GM23338 (cell line): ENCODE data around the gene F13A1. TPM values are rescaled to one million over a fixed set of nuclear protein-coding genes. Genes with fewer than 3 reads are reported as not detected.

Experiments
- ATAC-seq: fragments of 200-7000 bp; cut with Tn5 transposase; 3 replicates; pipeline ENCODE4 v1.9.1; 2020
- DNase-seq: peaks from one replicate; pipeline ENCODE4 v3.0.0-alpha.2; 2015; ENCODE audit warnings: low spot score
- H2AFZ ChIP-seq: fragments of 200-600 bp; sonication (generic); 2 replicates; pipeline ENCODE4 v1.8.0; 2016; ENCODE audit warnings: antibody characterized with exemption, mild to moderate bottlenecking, moderate library complexity
- H3F3A ChIP-seq: fragments of 200-600 bp; sonication (generic); replicated peaks from 2 replicates; pipeline ENCODE4 v1.8.0; 2017; ENCODE audit warnings: antibody characterized with exemption, mixed run types, low read depth
- H3K27ac ChIP-seq: fragments of 200-600 bp; sonication (generic); 2 replicates; pipeline ENCODE4 v1.6.1; 2016; ENCODE audit warnings: low read depth
- H3K27me3 ChIP-seq: fragments of 200-600 bp; sonication (generic); 2 replicates; pipeline ENCODE4 v1.8.0; 2016; ENCODE audit warnings: mild to moderate bottlenecking, mixed run types, moderate library complexity; ENCODE audit not compliant: insufficient read depth
- H3K36me3 ChIP-seq: fragments of 200-600 bp; sonication (generic); 2 replicates; pipeline ENCODE4 v1.8.0; 2016; ENCODE audit warnings: mild to moderate bottlenecking; ENCODE audit not compliant: insufficient read depth
- H3K4me1 ChIP-seq: fragments of 200-600 bp; sonication (generic); 2 replicates; pipeline ENCODE4 v1.8.0; 2016; ENCODE audit warnings: mild to moderate bottlenecking, moderate library complexity; ENCODE audit not compliant: insufficient read depth
- H3K4me2 ChIP-seq: fragments of 200-600 bp; sonication (generic); 2 replicates; pipeline ENCODE4 v1.7.1; 2017; ENCODE audit warnings: mixed run types
- H3K4me3 ChIP-seq: fragments of 200-600 bp; sonication (generic); 2 replicates; pipeline ENCODE4 v1.6.1; 2016; ENCODE audit warnings: mixed run types
- H3K79me2 ChIP-seq: fragments of 200-600 bp; sonication (generic); replicated peaks from 2 replicates; pipeline ENCODE4 v1.8.0; 2017; ENCODE audit warnings: mild to moderate bottlenecking; ENCODE audit not compliant: insufficient read depth
- H3K9me2 ChIP-seq: fragments of 200-600 bp; sonication (generic); 2 replicates; pipeline ENCODE4 v1.8.0; 2017; ENCODE audit not compliant: insufficient read depth
- H4K20me1 ChIP-seq: fragments of 200-600 bp; sonication (generic); replicated peaks from 2 replicates; pipeline ENCODE4 v1.8.0; 2017; ENCODE audit warnings: mild to moderate bottlenecking; ENCODE audit not compliant: insufficient read depth
- H3K27ac Mint-ChIP-seq: 2 replicates; pipeline ENCODE4 v1.8.0; 2020; ENCODE audit warnings: inconsistent platforms, mild to moderate bottlenecking, moderate library complexity, mixed read lengths
- H3K27me3 Mint-ChIP-seq: 3 replicates; pipeline ENCODE4 v1.8.0; 2022; ENCODE audit warnings: low read depth, mild to moderate bottlenecking, moderate library complexity, mixed read lengths, inconsistent platforms; ENCODE audit not compliant: insufficient read depth, poor library complexity
- H3K36me3 Mint-ChIP-seq: 3 replicates; pipeline ENCODE4 v1.8.0; 2021; ENCODE audit warnings: low read depth, mild to moderate bottlenecking, inconsistent platforms, moderate library complexity, mixed read lengths
- H3K4me1 Mint-ChIP-seq: 3 replicates; pipeline ENCODE4 v1.8.0; 2020; ENCODE audit warnings: mild to moderate bottlenecking, inconsistent platforms, mixed read lengths
- H3K4me3 Mint-ChIP-seq: 3 replicates; pipeline ENCODE4 v1.8.0; 2021; ENCODE audit warnings: moderate library complexity, mild to moderate bottlenecking, inconsistent platforms, mixed read lengths
- H3K9me3 Mint-ChIP-seq: 3 replicates; pipeline ENCODE4 v1.8.0; 2020; ENCODE audit warnings: moderate library complexity, mild to moderate bottlenecking, inconsistent platforms, mixed read lengths
- CREB1 ChIP-seq: fragments of 250-450 bp; sonication (Bioruptor Pico); IDR thresholded peaks from 2 replicates; pipeline ENCODE4 v1.5.0; 2020; ENCODE audit warnings: low read depth, mild to moderate bottlenecking, moderate library complexity
- EZH2 ChIP-seq: fragments of 200-600 bp; sonication (generic); IDR thresholded peaks from one replicate; pipeline ENCODE4 v1.8.0; 2017; ENCODE audit warnings: antibody characterized with exemption, mild to moderate bottlenecking, low read depth; ENCODE audit not compliant: unreplicated experiment
- EZH2phosphoT487 ChIP-seq: fragments of 200-600 bp; sonication (generic); IDR thresholded peaks from one replicate; pipeline ENCODE4 v1.8.1; 2018; ENCODE audit warnings: antibody characterized with exemption; ENCODE audit not compliant: unreplicated experiment
- JUNB ChIP-seq: IDR thresholded peaks from one replicate; pipeline ENCODE4 v1.6.1; 2016; ENCODE audit warnings: antibody characterized with exemption; ENCODE audit not compliant: unreplicated experiment
- NANOG ChIP-seq: IDR thresholded peaks from 2 replicates; pipeline ENCODE4 v1.6.1; 2016; ENCODE audit warnings: antibody characterized with exemption, borderline replicate concordance
- POLR2AphosphoS5 ChIP-seq: IDR thresholded peaks from 2 replicates; pipeline ENCODE4 v1.6.1; 2016; ENCODE audit warnings: antibody characterized with exemption, low read depth
- STAT1 ChIP-seq: IDR thresholded peaks from one replicate; pipeline ENCODE4 v1.6.1; 2016; ENCODE audit warnings: antibody characterized with exemption; ENCODE audit not compliant: unreplicated experiment
- ZNF114 ChIP-seq: fragments of 250-450 bp; sonication (Bioruptor Pico); IDR thresholded peaks from 2 replicates; pipeline ENCODE4 v1.5.0; 2020; ENCODE audit warnings: mild to moderate bottlenecking, moderate library complexity
- ZNF331 ChIP-seq: fragments of 250-450 bp; sonication (Bioruptor Pico); IDR thresholded peaks from 2 replicates; pipeline ENCODE4 v1.5.0; 2020; ENCODE audit warnings: low read depth, mild to moderate bottlenecking, moderate library complexity
- polyA plus RNA-seq: library from polyadenylated mRNA; unstranded; fragments of >200 nt; fragmentation: Nextera tagmentation; extraction: Ambion mirVana; gene quantifications from 2 replicates; pipeline ENCODE4 v1.2.1, GENCODE V29; 2016
- total RNA-seq: library from RNA; depleted of rRNA; stranded (reverse); fragments of >200 nt; shearing (Covaris generic); gene quantifications from 2 replicates; pipeline ENCODE4 v1.2.3, GENCODE V29; 2014
- TF ChIP-seq, protein P1 (sequence below), 2 experiments: fragments of 200-600 bp in 1 of 2; sonication (generic) in 1 of 2; conservative IDR thresholded peaks; 2 replicates each; pipeline versions ENCODE4 v1.5.1 to v1.6.1; 2016 to 2017; ENCODE audit warnings: antibody characterized with exemption in 2 of 2, low read depth in 2 of 2, mild to moderate bottlenecking in 2 of 2, moderate library complexity in 1 of 2
- TF ChIP-seq, protein P2 (sequence below): IDR thresholded peaks from one replicate; pipeline ENCODE4 v1.6.1; 2018; ENCODE audit warnings: antibody characterized with exemption; ENCODE audit not compliant: unreplicated experiment
- TF ChIP-seq, protein P3 (sequence below): fragments of 250-450 bp; sonication (Bioruptor Pico); IDR thresholded peaks from 2 replicates; pipeline ENCODE4 v1.5.0; 2020; ENCODE audit warnings: mild to moderate bottlenecking, moderate library complexity
- TF ChIP-seq, protein P4 (sequence below): IDR thresholded peaks from 2 replicates; pipeline ENCODE4 v1.6.1; 2016; ENCODE audit warnings: antibody characterized with exemption

The F13A1 gene
- total and polyA plus RNA-seq, 2 experiments from 2014 or later: 0.31 to 0.32 TPM

DNA sequence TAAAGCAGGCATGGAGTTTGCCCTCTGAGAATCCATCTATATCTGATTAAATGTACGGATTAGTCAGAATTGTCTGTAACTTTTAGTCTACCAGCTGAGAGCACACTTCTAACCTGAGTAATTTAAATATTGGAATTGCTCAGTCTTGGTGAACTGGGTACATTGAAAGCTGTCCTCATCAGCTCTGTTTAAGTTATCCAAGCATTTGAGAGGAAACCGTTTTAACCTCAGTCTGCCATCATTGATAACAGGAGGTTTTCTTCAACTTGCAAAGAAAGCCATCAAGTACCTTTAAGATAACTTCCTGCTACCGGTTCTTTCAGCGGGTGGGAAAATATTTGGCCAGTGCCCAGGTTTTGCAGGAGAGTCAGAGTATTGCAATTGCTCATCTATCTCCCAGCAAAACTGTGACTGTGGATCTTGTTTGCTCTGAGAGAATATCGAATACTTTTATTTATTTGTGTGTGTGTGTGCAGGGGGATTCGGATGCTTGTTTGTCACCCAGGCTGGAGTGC is 31.1 kb upstream of the F13A1 start:
- TF ChIP-seq NANOG: no peak
- no peak for TF ChIP-seq EZH2phosphoT487
- TF ChIP-seq EZH2: no peak
- TF ChIP-seq, protein P1, sequence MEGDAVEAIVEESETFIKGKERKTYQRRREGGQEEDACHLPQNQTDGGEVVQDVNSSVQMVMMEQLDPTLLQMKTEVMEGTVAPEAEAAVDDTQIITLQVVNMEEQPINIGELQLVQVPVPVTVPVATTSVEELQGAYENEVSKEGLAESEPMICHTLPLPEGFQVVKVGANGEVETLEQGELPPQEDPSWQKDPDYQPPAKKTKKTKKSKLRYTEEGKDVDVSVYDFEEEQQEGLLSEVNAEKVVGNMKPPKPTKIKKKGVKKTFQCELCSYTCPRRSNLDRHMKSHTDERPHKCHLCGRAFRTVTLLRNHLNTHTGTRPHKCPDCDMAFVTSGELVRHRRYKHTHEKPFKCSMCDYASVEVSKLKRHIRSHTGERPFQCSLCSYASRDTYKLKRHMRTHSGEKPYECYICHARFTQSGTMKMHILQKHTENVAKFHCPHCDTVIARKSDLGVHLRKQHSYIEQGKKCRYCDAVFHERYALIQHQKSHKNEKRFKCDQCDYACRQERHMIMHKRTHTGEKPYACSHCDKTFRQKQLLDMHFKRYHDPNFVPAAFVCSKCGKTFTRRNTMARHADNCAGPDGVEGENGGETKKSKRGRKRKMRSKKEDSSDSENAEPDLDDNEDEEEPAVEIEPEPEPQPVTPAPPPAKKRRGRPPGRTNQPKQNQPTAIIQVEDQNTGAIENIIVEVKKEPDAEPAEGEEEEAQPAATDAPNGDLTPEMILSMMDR (conservative IDR thresholded peaks at IDR 0.05; ENCODE audit: low read depth in 2 of 2): no peak
- no peak for TF ChIP-seq POLR2AphosphoS5
- TF ChIP-seq JUNB: no peak
- TF ChIP-seq, protein P2, sequence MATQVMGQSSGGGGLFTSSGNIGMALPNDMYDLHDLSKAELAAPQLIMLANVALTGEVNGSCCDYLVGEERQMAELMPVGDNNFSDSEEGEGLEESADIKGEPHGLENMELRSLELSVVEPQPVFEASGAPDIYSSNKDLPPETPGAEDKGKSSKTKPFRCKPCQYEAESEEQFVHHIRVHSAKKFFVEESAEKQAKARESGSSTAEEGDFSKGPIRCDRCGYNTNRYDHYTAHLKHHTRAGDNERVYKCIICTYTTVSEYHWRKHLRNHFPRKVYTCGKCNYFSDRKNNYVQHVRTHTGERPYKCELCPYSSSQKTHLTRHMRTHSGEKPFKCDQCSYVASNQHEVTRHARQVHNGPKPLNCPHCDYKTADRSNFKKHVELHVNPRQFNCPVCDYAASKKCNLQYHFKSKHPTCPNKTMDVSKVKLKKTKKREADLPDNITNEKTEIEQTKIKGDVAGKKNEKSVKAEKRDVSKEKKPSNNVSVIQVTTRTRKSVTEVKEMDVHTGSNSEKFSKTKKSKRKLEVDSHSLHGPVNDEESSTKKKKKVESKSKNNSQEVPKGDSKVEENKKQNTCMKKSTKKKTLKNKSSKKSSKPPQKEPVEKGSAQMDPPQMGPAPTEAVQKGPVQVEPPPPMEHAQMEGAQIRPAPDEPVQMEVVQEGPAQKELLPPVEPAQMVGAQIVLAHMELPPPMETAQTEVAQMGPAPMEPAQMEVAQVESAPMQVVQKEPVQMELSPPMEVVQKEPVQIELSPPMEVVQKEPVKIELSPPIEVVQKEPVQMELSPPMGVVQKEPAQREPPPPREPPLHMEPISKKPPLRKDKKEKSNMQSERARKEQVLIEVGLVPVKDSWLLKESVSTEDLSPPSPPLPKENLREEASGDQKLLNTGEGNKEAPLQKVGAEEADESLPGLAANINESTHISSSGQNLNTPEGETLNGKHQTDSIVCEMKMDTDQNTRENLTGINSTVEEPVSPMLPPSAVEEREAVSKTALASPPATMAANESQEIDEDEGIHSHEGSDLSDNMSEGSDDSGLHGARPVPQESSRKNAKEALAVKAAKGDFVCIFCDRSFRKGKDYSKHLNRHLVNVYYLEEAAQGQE: no peak
- TF ChIP-seq, protein P3, sequence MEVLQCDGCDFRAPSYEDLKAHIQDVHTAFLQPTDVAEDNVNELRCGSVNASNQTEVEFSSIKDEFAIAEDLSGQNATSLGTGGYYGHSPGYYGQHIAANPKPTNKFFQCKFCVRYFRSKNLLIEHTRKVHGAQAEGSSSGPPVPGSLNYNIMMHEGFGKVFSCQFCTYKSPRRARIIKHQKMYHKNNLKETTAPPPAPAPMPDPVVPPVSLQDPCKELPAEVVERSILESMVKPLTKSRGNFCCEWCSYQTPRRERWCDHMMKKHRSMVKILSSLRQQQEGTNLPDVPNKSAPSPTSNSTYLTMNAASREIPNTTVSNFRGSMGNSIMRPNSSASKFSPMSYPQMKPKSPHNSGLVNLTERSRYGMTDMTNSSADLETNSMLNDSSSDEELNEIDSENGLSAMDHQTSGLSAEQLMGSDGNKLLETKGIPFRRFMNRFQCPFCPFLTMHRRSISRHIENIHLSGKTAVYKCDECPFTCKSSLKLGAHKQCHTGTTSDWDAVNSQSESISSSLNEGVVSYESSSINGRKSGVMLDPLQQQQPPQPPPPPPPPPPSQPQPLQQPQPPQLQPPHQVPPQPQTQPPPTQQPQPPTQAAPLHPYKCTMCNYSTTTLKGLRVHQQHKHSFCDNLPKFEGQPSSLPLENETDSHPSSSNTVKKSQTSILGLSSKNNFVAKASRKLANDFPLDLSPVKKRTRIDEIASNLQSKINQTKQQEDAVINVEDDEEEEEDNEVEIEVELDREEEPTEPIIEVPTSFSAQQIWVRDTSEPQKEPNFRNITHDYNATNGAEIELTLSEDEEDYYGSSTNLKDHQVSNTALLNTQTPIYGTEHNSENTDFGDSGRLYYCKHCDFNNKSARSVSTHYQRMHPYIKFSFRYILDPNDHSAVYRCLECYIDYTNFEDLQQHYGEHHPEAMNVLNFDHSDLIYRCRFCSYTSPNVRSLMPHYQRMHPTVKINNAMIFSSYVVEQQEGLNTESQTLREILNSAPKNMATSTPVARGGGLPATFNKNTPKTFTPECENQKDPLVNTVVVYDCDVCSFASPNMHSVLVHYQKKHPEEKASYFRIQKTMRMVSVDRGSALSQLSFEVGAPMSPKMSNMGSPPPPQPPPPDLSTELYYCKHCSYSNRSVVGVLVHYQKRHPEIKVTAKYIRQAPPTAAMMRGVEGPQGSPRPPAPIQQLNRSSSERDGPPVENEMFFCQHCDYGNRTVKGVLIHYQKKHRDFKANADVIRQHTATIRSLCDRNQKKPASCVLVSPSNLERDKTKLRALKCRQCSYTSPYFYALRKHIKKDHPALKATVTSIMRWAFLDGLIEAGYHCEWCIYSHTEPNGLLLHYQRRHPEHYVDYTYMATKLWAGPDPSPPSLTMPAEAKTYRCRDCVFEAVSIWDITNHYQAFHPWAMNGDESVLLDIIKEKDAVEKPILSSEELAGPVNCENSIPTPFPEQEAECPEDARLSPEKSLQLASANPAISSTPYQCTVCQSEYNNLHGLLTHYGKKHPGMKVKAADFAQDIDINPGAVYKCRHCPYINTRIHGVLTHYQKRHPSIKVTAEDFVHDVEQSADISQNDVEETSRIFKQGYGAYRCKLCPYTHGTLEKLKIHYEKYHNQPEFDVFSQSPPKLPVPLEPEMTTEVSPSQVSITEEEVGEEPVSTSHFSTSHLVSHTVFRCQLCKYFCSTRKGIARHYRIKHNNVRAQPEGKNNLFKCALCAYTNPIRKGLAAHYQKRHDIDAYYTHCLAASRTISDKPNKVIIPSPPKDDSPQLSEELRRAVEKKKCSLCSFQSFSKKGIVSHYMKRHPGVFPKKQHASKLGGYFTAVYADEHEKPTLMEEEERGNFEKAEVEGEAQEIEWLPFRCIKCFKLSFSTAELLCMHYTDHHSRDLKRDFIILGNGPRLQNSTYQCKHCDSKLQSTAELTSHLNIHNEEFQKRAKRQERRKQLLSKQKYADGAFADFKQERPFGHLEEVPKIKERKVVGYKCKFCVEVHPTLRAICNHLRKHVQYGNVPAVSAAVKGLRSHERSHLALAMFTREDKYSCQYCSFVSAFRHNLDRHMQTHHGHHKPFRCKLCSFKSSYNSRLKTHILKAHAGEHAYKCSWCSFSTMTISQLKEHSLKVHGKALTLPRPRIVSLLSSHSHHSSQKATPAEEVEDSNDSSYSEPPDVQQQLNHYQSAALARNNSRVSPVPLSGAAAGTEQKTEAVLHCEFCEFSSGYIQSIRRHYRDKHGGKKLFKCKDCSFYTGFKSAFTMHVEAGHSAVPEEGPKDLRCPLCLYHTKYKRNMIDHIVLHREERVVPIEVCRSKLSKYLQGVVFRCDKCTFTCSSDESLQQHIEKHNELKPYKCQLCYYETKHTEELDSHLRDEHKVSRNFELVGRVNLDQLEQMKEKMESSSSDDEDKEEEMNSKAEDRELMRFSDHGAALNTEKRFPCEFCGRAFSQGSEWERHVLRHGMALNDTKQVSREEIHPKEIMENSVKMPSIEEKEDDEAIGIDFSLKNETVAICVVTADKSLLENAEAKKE (CRISPR knock-in tag): no peak
- no peak for TF ChIP-seq CREB1 (CRISPR knock-in tag)
- TF ChIP-seq, protein P4, sequence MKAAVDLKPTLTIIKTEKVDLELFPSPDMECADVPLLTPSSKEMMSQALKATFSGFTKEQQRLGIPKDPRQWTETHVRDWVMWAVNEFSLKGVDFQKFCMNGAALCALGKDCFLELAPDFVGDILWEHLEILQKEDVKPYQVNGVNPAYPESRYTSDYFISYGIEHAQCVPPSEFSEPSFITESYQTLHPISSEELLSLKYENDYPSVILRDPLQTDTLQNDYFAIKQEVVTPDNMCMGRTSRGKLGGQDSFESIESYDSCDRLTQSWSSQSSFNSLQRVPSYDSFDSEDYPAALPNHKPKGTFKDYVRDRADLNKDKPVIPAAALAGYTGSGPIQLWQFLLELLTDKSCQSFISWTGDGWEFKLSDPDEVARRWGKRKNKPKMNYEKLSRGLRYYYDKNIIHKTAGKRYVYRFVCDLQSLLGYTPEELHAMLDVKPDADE: no peak
- TF ChIP-seq ZNF331 (CRISPR knock-in tag): no peak
- TF ChIP-seq STAT1: no peak
- no peak for TF ChIP-seq ZNF114 (CRISPR knock-in tag)
- H3F3A ChIP-seq: no peaks in the 10 kb centered on the region
- H3K79me2 ChIP-seq: no peaks in the 10 kb centered on the region
- H3K27me3 ChIP-seq: no peaks in the 10 kb centered on the region
- H2AFZ ChIP-seq: no peak overlapping the region
- H3K9me2 ChIP-seq: no peaks in the 10 kb centered on the region
- 0 out of 3 replicates have a peak, but pooled peaks cover under 1% of the 10 kb centered on the region for H3K4me1 Mint-ChIP-seq
- no peak overlapping the region for H3K4me2 ChIP-seq
- ATAC-seq: no peak
- peak; percentile 15 for DNase-seq
- no peak overlapping the region for H3K4me3 Mint-ChIP-seq
- H3K4me1 ChIP-seq: no peaks in the 10 kb centered on the region
- no peak overlapping the region for H3K27ac ChIP-seq
- no peaks in the 10 kb centered on the region for H3K36me3 Mint-ChIP-seq
- H3K27me3 Mint-ChIP-seq: no peaks in the 10 kb centered on the region
- H3K27ac Mint-ChIP-seq: no peak overlapping the region
- no peaks in the 10 kb centered on the region for H3K36me3 ChIP-seq
- H3K4me3 ChIP-seq: no peak overlapping the region
- no peaks in the 10 kb centered on the region for H4K20me1 ChIP-seq
- no peaks in the 10 kb centered on the region; the same call in 2 of the 3 replicates for H3K9me3 Mint-ChIP-seq
